HepG2 (cell line): Measurements from ENCODE around the gene SUV39H2. TPM values are rescaled to one million over a fixed set of nuclear protein-coding genes. Genes with fewer than 3 reads are reported as not detected.

Experiments used
- EP300 ChIP-seq, 3 experiments: sonication (generic) in 1 of 3; formaldehyde crosslinking in 1 of 3; IDR thresholded peaks; 2 replicates each; pipeline versions ENCODE4 v1.5.1 to v1.6.1; 2011 to 2020; ENCODE audit warnings: low read depth in 2 of 3, low read length in 2 of 3, borderline replicate concordance in 1 of 3, improper control_type of control experiment in 1 of 3, mild to moderate bottlenecking in 1 of 3, missing genetic modification reagents in 1 of 3, moderate library complexity in 1 of 3
- FOXO4 ChIP-seq: sonication (generic); formaldehyde crosslinking; conservative IDR thresholded peaks from 2 replicates; pipeline ENCODE4 v1.8.1; 2023; ENCODE audit warnings: missing genetic modification reagents
- IKZF5 ChIP-seq: IDR thresholded peaks from 2 replicates; pipeline ENCODE4 v1.6.1; 2018; ENCODE audit warnings: missing genetic modification reagents, mild to moderate bottlenecking, missing compliant biosample characterization
- KLF9 ChIP-seq: IDR thresholded peaks from 2 replicates; pipeline ENCODE4 v1.6.1; 2016; ENCODE audit warnings: low read depth
- RFX5 ChIP-seq: IDR thresholded peaks from 2 replicates; pipeline ENCODE4 v1.6.1; 2011; ENCODE audit warnings: low read depth, low read length, improper control_type of control experiment
- ZBTB40 ChIP-seq, 2 experiments: fragments of 450-650 bp in 1 of 2; sonication (generic) in 1 of 2; formaldehyde crosslinking in 1 of 2; IDR thresholded peaks; 2 replicates each; pipeline versions ENCODE4 v1.6.1 to v1.8.0; 2016 to 2022; ENCODE audit warnings: antibody characterized with exemption in 1 of 2, mild to moderate bottlenecking in 1 of 2, missing genetic modification reagents in 1 of 2
- ZFAT ChIP-seq: sonication (generic); formaldehyde crosslinking; conservative IDR thresholded peaks from 2 replicates; pipeline ENCODE4 v1.8.1; 2023; ENCODE audit warnings: missing genetic modification reagents, inconsistent platforms
- ZSCAN12 ChIP-seq: sonication (generic); formaldehyde crosslinking; IDR thresholded peaks from 2 replicates; pipeline ENCODE4 v1.9.0; 2021; ENCODE audit warnings: mild to moderate bottlenecking, missing genetic modification reagents
- ZSCAN31 ChIP-seq: sonication (generic); formaldehyde crosslinking; IDR thresholded peaks from 2 replicates; pipeline ENCODE4 v1.5.0; 2020; ENCODE audit warnings: low read depth, mild to moderate bottlenecking, missing genetic modification reagents
- polyA plus RNA-seq, 8 experiments: library from polyadenylated mRNA; depleted of rRNA in 3 of 8; stranded (reverse) in 7 of 8; unstranded in 1 of 8; fragments of >200 nt; fragmentation: Illumina TruSeq in 4 of 8; extraction: Trizol in 4 of 8; gene quantifications; 2 replicates each; pipeline versions ENCODE4 v1.2.1 to v1.2.3, GENCODE V29; 2011 to 2016; ENCODE audit warnings: low read depth in 4 of 8, missing spikeins in 1 of 8, mixed read lengths in 1 of 8; ENCODE audit not compliant: insufficient read depth in 1 of 8
- total RNA-seq, 5 experiments: library from RNA; depleted of rRNA; stranded (reverse); fragments of >200 nt; fragmentation: Illumina TruSeq; extraction: Trizol; gene quantifications; 2 replicates each; pipeline ENCODE4 v1.2.3, GENCODE V29; 2016; ENCODE audit warnings: low read depth in 1 of 5
- TF ChIP-seq, protein P1 (sequence below): sonication (generic); formaldehyde crosslinking; IDR thresholded peaks from 2 replicates; pipeline ENCODE4 v1.9.0; 2021; ENCODE audit warnings: missing genetic modification reagents, borderline replicate concordance

SUV39H2 gene
- total and polyA plus RNA-seq, 2 of the 13 experiments (the other 11 are each of a cell fraction or from before 2014, with no cell fraction given) = 9.0 to 44.3 TPM

- TF ChIP-seq EP300 (IDR thresholded peaks at IDR 0.05; ENCODE audit: low read depth in 2 of 2, low read length in 2 of 2) (no peak), EP300 (CRISPR knock-in tag; IDR thresholded peaks at IDR 0.05; ENCODE audit: borderline replicate concordance) (no peak; the same call in none of the 2 replicates), ZSCAN31 (CRISPR knock-in tag) (no peak; the same call in 1 of the 2 replicates), IKZF5 (CRISPR knock-in tag) (peak; percentile 68), ZSCAN12 (CRISPR knock-in tag) (no peak), FOXO4 (0 out of 2 replicates have a peak, but pooled peaks have one; percentile 84), ZFAT (peak; percentile 85; the same call in 1 of the 2 replicates), RFX5 (peak; percentile 40; the same call in 1 of the 2 replicates), KLF9 (CRISPR knock-in tag) (no peak), ZBTB40 (IDR thresholded peaks at IDR 0.05) (no peak), ZBTB40 (CRISPR knock-in tag; IDR thresholded peaks at IDR 0.05) (peak; percentile 42; the same call in 1 of the 2 replicates)
- TF ChIP-seq, protein P1, sequence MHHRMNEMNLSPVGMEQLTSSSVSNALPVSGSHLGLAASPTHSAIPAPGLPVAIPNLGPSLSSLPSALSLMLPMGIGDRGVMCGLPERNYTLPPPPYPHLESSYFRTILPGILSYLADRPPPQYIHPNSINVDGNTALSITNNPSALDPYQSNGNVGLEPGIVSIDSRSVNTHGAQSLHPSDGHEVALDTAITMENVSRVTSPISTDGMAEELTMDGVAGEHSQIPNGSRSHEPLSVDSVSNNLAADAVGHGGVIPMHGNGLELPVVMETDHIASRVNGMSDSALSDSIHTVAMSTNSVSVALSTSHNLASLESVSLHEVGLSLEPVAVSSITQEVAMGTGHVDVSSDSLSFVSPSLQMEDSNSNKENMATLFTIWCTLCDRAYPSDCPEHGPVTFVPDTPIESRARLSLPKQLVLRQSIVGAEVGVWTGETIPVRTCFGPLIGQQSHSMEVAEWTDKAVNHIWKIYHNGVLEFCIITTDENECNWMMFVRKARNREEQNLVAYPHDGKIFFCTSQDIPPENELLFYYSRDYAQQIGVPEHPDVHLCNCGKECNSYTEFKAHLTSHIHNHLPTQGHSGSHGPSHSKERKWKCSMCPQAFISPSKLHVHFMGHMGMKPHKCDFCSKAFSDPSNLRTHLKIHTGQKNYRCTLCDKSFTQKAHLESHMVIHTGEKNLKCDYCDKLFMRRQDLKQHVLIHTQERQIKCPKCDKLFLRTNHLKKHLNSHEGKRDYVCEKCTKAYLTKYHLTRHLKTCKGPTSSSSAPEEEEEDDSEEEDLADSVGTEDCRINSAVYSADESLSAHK (CRISPR knock-in tag) = peak; percentile 60; the same call in 1 of the 2 replicates
Observed at GRCh38 chr10:14878266-14879123, at the start of gene SUV39H2 (continued).
